Activated naive CD4-positive, alpha-beta T cell (primary cell): ENCODE results near the gene FRS3.
"Not testable (repeated sequence)": the region's sequence is repeated elsewhere in the genome, so short reads cannot be mapped to it uniquely, and the experiment has no call there.

Experiments used
- DNase-seq, 4 experiments: peaks; one replicate each; lab custom pipeline; 2025; lab: John Stamatoyannopoulos, UW

Gene FRS3

GRCh38 chr6:41768545-41769308 is 11.0 kb downstream of the FRS3 start:
- DNase-seq, result no peak

DNA sequence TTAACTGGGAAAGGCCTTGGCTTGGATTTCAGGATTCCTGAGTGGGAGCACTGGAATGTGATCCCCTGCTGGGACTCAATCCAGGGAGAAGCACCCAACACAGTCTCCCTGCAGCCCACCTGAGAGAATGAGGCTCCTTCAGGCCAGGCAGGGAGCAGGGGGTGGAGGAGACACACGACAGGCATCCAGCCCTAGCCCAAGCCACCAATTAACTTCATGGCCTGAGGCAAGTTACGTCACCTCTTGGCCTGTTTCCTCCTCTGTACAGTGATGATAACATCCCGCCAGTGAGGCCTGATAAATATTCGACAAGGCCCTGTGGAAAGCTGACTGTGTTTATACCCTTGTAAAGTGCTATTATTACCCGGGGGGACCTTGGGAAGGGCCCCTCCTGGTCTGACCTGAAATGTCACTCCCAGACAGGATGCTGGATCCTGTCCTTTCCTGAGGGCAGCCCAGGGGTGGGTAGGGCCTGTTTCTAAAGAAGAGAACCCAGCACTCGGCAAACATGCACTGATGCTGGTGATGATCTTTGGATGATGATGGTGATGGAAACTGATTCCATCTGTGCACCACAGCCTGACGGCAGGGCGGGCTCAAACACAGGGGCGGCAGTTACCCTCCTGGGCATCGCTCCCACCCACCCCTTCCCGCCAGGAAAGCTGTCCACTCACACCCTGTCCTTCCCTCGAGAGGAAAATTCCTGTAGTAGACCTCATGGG is 12.4 kb downstream of the FRS3 start:
- no peak for DNase-seq

DNA sequence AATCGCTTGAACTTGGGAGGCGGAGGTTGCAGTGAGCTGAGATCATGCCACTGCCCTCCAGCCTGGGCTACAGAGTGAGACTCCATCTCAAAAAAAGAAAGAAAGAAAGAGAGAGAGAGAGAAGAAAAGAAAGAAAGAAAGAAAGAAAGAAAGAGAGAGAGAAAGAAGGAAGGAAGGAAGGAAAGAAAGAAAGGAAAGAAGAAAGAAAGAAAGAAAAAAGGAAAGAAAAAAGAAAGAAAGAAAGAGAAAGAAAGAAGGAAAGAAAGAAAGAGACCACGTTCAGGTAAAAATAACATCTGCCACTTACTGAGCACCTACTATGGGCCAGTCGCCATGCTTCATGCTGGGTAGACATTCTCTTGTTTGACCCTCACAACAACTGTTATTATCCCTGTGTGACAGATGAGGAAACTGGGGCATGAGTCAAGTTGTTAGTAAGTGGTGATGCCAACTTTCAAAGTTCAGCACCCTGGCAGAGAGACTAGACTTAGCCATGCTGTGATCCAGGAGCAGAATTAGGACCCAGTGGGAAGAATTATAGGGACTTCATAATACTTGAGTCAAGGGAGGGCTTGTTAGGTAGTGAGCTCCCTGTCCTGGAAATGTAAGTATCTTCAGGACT is 13.5 kb downstream of the FRS3 start:
- not testable (repeated sequence) for DNase-seq

- DNase-seq, result no peak
Observed at GRCh38 chr6:41763470-41763869, 16.2 kb downstream of the FRS3 start.

DNA sequence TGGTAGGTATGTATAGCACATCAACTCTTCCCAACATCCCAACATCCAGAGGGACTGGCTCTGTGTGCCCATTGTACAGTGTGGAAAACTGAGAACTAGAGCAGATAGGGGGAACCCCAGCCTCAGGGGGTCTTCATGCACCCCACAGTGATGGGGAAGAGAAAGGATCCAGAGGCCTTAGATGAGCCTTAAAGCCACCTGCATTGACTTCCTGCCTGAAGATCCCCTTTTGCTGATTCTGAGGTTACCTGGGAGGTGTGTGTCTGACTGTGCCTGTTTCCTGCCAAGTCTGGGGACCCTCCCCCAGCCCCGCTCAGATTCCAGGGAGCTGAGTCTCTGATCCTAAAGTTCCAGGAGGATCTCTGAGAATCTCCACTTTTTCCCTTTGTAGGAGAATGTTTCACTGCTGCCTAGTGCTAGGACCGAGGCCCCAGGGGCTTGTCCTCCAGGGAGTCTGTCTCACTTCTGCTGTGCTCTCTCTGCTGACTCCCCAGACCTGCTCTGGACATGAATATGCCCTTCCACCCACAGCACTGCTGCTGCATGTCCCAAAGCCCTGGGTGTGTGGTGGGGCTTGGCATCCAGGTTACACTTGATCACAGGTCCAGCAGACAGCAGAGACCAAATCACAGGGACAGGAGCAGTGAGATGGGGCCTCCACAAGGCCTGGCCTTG is 19.7 kb downstream of the FRS3 start:
- no peak for DNase-seq

DNA sequence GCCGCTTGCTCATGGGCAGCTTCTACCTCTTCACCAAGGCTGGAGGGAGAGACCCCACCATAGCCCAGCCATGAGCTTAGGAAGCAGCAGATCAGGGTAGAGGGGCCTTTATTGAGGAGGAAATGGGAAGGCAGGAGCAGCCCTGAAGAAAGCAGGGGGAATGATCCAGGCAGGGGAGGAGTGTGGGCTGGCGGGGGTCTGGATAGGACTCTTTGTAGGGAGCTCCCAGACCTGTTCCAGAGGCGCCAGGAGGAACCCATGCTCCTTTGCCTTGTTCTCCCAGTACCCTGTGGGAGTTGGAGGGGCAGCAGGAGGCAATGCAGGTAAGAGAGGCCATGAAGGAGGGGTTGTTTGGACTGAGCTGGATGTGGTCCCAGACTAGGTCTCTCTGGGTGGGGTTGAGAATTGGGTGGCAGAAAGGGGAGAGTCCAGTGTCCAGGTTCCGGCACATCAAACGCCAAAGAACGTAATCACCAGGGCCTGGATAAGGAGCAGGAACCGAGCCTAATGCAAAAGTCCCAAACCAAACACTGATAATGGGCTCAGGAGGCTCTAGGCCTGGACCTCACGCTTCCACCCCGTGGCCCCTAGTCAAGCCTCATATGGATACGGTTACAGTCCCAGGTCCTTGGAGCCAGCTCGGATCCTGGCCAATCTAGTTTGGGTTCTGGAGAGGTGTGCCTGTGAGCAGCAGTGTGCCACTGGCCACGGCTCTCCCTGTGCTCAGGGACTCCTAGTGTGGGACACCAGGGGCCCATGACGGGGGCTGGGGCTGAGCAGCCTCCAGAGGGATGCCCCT is 20.4 kb downstream of the FRS3 start:
- no peak for DNase-seq

- no peak for DNase-seq
Observed at GRCh38 chr6:41758641-41759035, 21.1 kb downstream of the FRS3 start.

DNA sequence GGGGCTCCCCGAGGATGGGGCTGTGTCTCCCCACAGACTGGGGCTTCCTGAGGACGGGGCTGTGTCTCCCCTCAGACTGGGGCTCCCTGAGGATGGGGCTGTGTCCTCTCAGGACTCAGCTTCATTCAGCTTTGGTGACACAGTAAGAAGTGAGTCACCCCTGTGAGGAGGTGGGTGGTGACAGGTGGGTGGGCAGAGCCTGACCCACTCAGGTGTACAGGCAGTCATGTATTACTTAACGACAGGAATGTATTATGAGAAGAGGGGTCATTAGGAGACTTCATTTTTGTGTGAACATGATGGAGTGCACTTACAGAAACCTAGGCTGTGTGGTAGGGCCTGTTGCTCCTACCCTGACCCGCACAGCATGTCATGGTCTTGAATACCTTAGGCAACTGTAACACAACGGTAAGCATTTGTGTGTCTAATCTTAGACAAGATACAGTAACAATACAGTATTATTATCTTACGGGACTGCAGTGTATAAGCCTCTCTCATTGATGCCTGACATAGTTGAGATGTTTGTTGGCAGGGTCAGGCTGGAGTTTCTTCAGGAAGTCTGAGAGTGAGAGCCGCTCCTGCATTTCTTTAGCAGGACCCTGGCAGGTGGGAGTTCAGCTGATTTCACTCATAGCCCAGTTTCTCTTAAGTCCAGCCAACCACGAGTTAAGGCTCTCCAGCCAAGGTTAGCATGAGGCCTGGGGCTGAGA is 21.6 kb downstream of the FRS3 start:
- no peak for DNase-seq

- no peak for DNase-seq
Observed at GRCh38 chr6:41757271-41757670, 22.4 kb downstream of the FRS3 start.

DNA sequence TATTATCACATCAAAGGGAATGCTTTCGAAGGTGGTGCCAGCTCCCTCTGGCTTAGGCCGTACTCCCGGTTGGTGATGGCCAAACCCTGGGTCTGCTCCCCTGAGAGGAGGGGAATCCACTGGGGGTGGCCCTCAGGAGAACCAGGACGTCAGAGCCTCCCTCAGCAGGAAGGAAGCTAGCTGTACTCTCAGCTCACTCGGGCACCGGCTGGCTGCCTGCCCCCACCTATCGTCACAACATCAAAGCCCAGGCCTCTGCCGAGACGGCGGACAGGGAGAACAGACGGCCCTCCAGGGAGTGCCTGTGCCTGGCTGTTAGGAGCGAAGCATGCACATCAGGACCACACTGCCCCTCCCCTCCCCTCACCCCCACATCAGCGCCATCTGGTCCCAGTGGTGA is 23.3 kb downstream of the FRS3 start:
- DNase-seq, result no peak

GRCh38 chr6:41755895-41756294 is 23.8 kb downstream of the FRS3 start:
- no peak for DNase-seq

DNA sequence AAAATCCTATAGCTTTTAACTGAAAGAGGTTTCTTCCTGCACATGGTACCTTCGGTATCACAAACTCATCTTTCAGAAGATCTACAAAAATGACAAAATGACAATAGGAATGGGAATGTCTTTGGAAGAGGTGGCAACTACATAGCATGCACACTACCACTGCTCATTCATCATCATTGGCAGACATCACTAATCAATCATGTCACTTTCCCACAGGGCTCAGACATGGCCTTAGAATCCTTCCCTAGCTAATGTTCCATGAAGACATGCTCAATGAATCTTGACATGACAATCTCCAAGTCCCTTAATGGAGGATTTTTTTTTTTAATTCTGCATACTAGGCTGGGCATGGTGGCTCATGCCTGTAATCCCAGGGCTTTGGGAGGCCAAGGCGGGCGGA is 29.3 kb downstream of the FRS3 start:
- no peak for DNase-seq

DNA sequence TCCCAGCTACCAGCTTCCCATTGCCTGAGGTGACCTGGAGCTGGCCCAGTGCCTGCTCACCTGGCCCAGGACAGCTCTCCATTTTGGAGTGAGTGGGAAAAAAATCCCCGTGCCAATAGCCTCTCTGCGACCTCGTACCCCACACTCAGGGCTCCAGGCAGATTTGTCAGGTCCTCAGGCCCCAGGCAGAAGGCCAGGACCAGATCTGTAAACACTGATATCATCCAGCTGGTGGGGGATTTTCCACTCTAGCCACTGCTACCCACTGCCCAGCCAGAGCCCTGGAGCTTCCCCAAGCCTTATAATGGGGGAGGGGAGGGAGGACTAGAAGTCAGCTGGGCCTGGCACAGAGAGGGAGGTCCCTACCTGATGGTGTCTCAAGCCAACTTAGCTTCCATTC is 31.2 kb downstream of the FRS3 start:
- DNase-seq, result no peak

GRCh38 chr6:41748102-41748477 is 31.6 kb downstream of the FRS3 start:
- no peak for DNase-seq

DNA sequence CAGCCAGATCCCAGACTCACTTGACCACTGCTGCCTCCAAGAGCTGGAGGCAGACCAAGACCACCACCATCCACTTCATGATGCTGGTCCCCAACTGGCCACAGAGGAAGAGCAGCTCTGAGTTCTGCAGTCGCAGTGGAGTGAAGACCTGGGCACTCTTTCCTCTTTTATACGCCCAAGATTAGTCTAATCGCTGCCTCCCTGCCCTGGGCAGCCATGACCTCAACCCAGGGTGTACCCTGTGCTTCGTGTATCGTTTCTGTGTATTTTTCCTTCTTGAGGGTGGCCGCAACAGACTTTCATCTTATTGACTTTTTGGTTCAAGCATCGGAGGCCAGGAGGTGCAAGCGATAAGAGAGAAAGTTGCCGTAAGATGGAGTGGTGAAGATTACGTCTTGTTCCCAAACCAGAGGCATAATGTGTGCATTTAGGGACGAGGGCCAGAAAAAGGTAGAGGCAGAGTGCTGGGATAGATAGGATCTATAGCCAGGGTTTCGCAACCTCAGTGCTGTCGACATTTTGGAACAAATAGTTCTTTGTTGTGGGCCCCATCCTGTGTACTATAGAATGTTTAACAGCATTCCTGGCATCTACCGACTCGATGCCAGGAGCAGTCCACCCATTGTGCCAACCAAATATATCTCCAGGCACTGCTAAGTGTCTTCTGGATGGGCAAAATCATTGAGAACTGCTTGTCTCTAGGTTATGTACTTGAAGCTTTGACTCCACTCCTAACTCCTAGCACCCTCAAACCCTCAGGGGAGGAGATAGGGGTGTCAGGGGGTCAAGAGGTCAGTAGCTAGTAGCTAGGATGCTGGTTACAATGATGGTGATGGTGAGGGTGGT is 32.2 kb downstream of the FRS3 start, which contains the start of gene PGC:
Gene PGC (minus strand): TSS at position 142 of the 846 bp plus-strand sequence. CDS start 63 bp downstream, at position 79.
- DNase-seq, result no peak

GRCh38 chr6:41746107-41746506 is 33.6 kb downstream of the FRS3 start:
- DNase-seq, result no peak

DNA sequence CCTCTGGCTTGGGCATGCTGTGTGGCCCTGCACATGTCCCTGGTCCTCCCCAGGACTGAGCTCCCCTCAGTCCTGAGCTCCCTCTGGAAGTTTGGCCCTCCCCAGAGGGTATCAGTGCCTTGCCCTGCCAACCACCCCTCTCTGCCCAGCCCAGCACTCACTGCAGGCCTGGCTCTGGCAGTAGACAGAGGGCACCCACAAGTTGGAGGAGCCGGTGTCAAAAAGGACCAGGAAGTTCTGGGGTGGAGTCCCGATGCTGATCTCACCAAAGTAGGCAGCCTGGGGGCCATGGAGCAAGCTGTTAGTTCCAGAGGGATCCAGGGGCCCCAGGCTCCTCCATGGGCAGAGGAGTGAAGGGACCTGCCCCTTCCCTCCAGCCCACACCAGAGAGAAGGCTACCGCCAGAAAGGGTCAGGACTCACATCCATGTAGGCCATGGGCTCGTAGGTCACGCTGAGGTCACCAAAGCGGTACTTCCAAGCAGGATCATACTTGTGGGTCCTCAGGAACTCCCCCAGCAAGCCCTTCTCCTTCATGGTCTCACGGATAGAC is 35.4 kb downstream of the FRS3 start:
- no peak for DNase-seq

- DNase-seq, result no peak
Observed at GRCh38 chr6:41743406-41744235, 36.1 kb downstream of the FRS3 start.
